HEK293 (cell line): ENCODE data around the gene AK9.

Source experiments
- CTCF ChIA-PET: fragments of 350-600 bp; formaldehyde crosslinking; extraction: SDS; loops from one replicate; lab custom pipeline; 2021; ENCODE audit warnings: antibody characterized with exemption; lab: Yijun Ruan, JAX
- POLR2A ChIA-PET: fragments of 300-600 bp; formaldehyde crosslinking; extraction: SDS; loops from one replicate; lab custom pipeline; 2020; ENCODE audit warnings: antibody characterized with exemption, inconsistent platforms; lab: Yijun Ruan, JAX
- H3K27ac ChIP-seq: fragments of 200-500 bp; sonication (Bioruptor generic); 2 replicates; pipeline ENCODE4 v1.5.1; 2014; ENCODE audit warnings: low read depth, low read length, control low read depth, inconsistent platforms; ENCODE audit errors: extremely low read depth
- H3K36me3 ChIP-seq, 2 experiments: fragments of 200-500 bp in 1 of 2; sonication (Bioruptor generic) in 1 of 2; 1 replicate in 1 of 2; 2 replicates in 1 of 2; pipeline ENCODE4 v1.5.1; 2014 to 2017; ENCODE audit warnings: inconsistent platforms in 2 of 2, low read length in 2 of 2; ENCODE audit not compliant: control insufficient read depth in 2 of 2, insufficient read depth in 1 of 2
- H3K4me1 ChIP-seq: fragments of 200-500 bp; sonication (Bioruptor generic); 2 replicates; pipeline ENCODE4 v1.5.1; 2014; ENCODE audit warnings: mild to moderate bottlenecking, low read length, inconsistent platforms; ENCODE audit not compliant: control insufficient read depth, insufficient read depth
- H3K4me3 ChIP-seq: 2 replicates; pipeline ENCODE4 v1.5.1; 2011; ENCODE audit warnings: low read depth, mild to moderate bottlenecking, control low read depth, low read length, moderate library complexity
- H3K9me3 ChIP-seq: fragments of 200-500 bp; sonication (Bioruptor generic); 2 replicates; pipeline ENCODE4 v1.5.1; 2014; ENCODE audit warnings: low read depth, low read length, inconsistent platforms; ENCODE audit not compliant: control insufficient read depth, insufficient read depth
- HOXC10 ChIP-seq: sonication (generic); formaldehyde crosslinking; IDR thresholded peaks from 2 replicates; pipeline ENCODE4 v1.8.1; 2023; ENCODE audit warnings: mild to moderate bottlenecking, missing genetic modification reagents
- KLF8 ChIP-seq: fragments of 450-650 bp; formaldehyde crosslinking; IDR thresholded peaks from 2 replicates; pipeline ENCODE4 v1.5.1; 2016; ENCODE audit warnings: missing biosample characterization, missing genetic modification characterization
- MYNN ChIP-seq: fragments of 450-650 bp; formaldehyde crosslinking; IDR thresholded peaks from 2 replicates; pipeline ENCODE4 v1.5.1; 2016; ENCODE audit warnings: missing biosample characterization, missing genetic modification characterization, borderline replicate concordance
- PRDM10 ChIP-seq: fragments of 450-650 bp; formaldehyde crosslinking; IDR thresholded peaks from 2 replicates; pipeline ENCODE4 v1.5.1; 2016; ENCODE audit warnings: missing biosample characterization, missing genetic modification characterization
- TRIM28 ChIP-seq: IDR thresholded peaks from 2 replicates; pipeline ENCODE4 v1.6.1; 2011; ENCODE audit warnings: low read length, control low read depth, borderline replicate concordance
- WT1 ChIP-seq: fragments of 450-650 bp; formaldehyde crosslinking; IDR thresholded peaks from 2 replicates; pipeline ENCODE4 v1.5.1; 2016; ENCODE audit warnings: missing biosample characterization, missing genetic modification characterization
- ZBTB20 ChIP-seq: fragments of 450-650 bp; formaldehyde crosslinking; IDR thresholded peaks from 2 replicates; pipeline ENCODE4 v1.5.1; 2016; ENCODE audit warnings: missing biosample characterization, missing genetic modification characterization
- ZBTB26 ChIP-seq: fragments of 450-650 bp; formaldehyde crosslinking; optimal IDR thresholded peaks from 2 replicates; pipeline ENCODE3; 2016; ENCODE audit warnings: missing biosample characterization, mild to moderate bottlenecking, missing genetic modification characterization
- ZBTB49 ChIP-seq: fragments of 450-650 bp; formaldehyde crosslinking; IDR thresholded peaks from 2 replicates; pipeline ENCODE4 v1.5.1; 2016; ENCODE audit warnings: missing biosample characterization, missing genetic modification characterization, low read depth
- ZFHX2 ChIP-seq: fragments of 450-650 bp; formaldehyde crosslinking; conservative IDR thresholded peaks from 2 replicates; pipeline ENCODE4 v1.5.1; 2016; ENCODE audit warnings: missing biosample characterization, missing genetic modification characterization
- ZFP69B ChIP-seq: fragments of 450-650 bp; formaldehyde crosslinking; IDR thresholded peaks from 2 replicates; pipeline ENCODE4 v1.5.1; 2016; ENCODE audit warnings: missing biosample characterization, missing genetic modification characterization
- ZIC2 ChIP-seq: fragments of 450-650 bp; formaldehyde crosslinking; IDR thresholded peaks from 2 replicates; pipeline ENCODE4 v1.5.1; 2016; ENCODE audit warnings: missing biosample characterization, missing genetic modification characterization
- ZNF121 ChIP-seq: fragments of 450-650 bp; formaldehyde crosslinking; IDR thresholded peaks from 2 replicates; pipeline ENCODE4 v1.5.1; 2016; ENCODE audit warnings: missing biosample characterization, missing genetic modification characterization
- ZNF169 ChIP-seq: fragments of 450-650 bp; formaldehyde crosslinking; IDR thresholded peaks from 2 replicates; pipeline ENCODE4 v1.5.1; 2016; ENCODE audit warnings: missing biosample characterization, missing genetic modification characterization
- ZNF202 ChIP-seq: fragments of 450-650 bp; formaldehyde crosslinking; IDR thresholded peaks from 2 replicates; pipeline ENCODE4 v1.5.1; 2016; ENCODE audit warnings: missing biosample characterization, missing genetic modification characterization, borderline replicate concordance
- ZNF211 ChIP-seq: fragments of 450-650 bp; formaldehyde crosslinking; IDR thresholded peaks from 2 replicates; pipeline ENCODE4 v1.5.1; 2016; ENCODE audit warnings: low read depth, missing biosample characterization, missing genetic modification characterization
- ZNF223 ChIP-seq: fragments of 450-650 bp; formaldehyde crosslinking; IDR thresholded peaks from 2 replicates; pipeline ENCODE4 v1.5.1; 2016; ENCODE audit warnings: missing biosample characterization, missing genetic modification characterization
- ZNF26 ChIP-seq: fragments of 450-650 bp; formaldehyde crosslinking; IDR thresholded peaks from 2 replicates; pipeline ENCODE4 v1.5.1; 2016; ENCODE audit warnings: missing biosample characterization, missing genetic modification characterization
- ZNF394 ChIP-seq: fragments of 450-650 bp; formaldehyde crosslinking; IDR thresholded peaks from 2 replicates; pipeline ENCODE4 v1.5.1; 2016; ENCODE audit warnings: missing biosample characterization, missing genetic modification characterization, mild to moderate bottlenecking, moderate library complexity, borderline replicate concordance
- ZNF521 ChIP-seq: fragments of 450-650 bp; formaldehyde crosslinking; IDR thresholded peaks from 2 replicates; pipeline ENCODE4 v1.5.1; 2017; ENCODE audit warnings: missing biosample characterization, mild to moderate bottlenecking, missing genetic modification characterization
- ZNF571 ChIP-seq: fragments of 450-650 bp; formaldehyde crosslinking; IDR thresholded peaks from 2 replicates; pipeline ENCODE4 v1.5.0; 2017; ENCODE audit warnings: missing biosample characterization, missing genetic modification characterization
- ZNF580 ChIP-seq: fragments of 450-650 bp; formaldehyde crosslinking; IDR thresholded peaks from 2 replicates; pipeline ENCODE4 v1.5.1; 2016; ENCODE audit warnings: missing biosample characterization, missing genetic modification characterization
- ZNF623 ChIP-seq: fragments of 450-650 bp; formaldehyde crosslinking; IDR thresholded peaks from 2 replicates; pipeline ENCODE4 v1.5.1; 2016; ENCODE audit warnings: missing biosample characterization, missing genetic modification characterization
- ZNF624 ChIP-seq: fragments of 450-650 bp; formaldehyde crosslinking; IDR thresholded peaks from 2 replicates; pipeline ENCODE4 v1.5.1; 2017; ENCODE audit warnings: missing biosample characterization, missing genetic modification characterization
- ZNF654 ChIP-seq: fragments of 450-650 bp; formaldehyde crosslinking; IDR thresholded peaks from 2 replicates; pipeline ENCODE4 v1.5.1; 2016; ENCODE audit warnings: low read depth, missing biosample characterization, missing genetic modification characterization
- ZNF76 ChIP-seq: fragments of 450-650 bp; formaldehyde crosslinking; IDR thresholded peaks from 2 replicates; pipeline ENCODE4; 2016; ENCODE audit warnings: low read depth, missing biosample characterization, missing genetic modification characterization, borderline replicate concordance

The AK9 gene

GRCh38 chr6:109485266-109485935 is 205.6 kb downstream of the AK9 start:
- H3K9me3 ChIP-seq, result no peaks in the 10 kb centered on the region
- no peak overlapping the region for H3K27ac ChIP-seq
- peaks cover 0 to 16% of the 10 kb centered on the region in 2 experiments; a peak in 1 of 3 replicates for H3K36me3 ChIP-seq
- ChIA-PET CTCF (interaction anchor here (0.6 to 1.1 kb wide), 3 partner anchors 24 to 41 kb away, joined by 3 to 4 read pairs (median 3); no protein-coding TSS in a partner anchor), POLR2A (no interaction called here)
- no peak overlapping the region for H3K4me3 ChIP-seq
- no peaks in the 10 kb centered on the region for H3K4me1 ChIP-seq
- TF ChIP-seq ZNF121 (tag by site-specific recombination) (no peak), ZBTB49 (tag by site-specific recombination) (no peak), ZNF623 (tag by site-specific recombination) (no peak), MYNN (tag by site-specific recombination) (no peak), ZNF580 (tag by site-specific recombination) (no peak), ZNF624 (no peak), ZFHX2 (no peak), ZNF654 (tag by site-specific recombination) (no peak), ZBTB26 (tag by site-specific recombination) (no peak), ZNF26 (tag by site-specific recombination) (no peak), ZNF169 (tag by site-specific recombination) (no peak)

- H3K4me3 ChIP-seq, result no peak overlapping the region
- 0 out of 2 replicates have a peak, but pooled peaks cover 1% of the 10 kb centered on the region for H3K4me1 ChIP-seq
- no peaks in the 10 kb centered on the region for H3K9me3 ChIP-seq
- H3K27ac ChIP-seq, result no peak overlapping the region
- ChIA-PET POLR2A (no interaction called here), CTCF (no interaction called here)
- peaks cover 0 to 26% of the 10 kb centered on the region in 2 experiments; a peak in 2 of 3 replicates for H3K36me3 ChIP-seq
- no peak for TF ChIP-seq PRDM10
- TF ChIP-seq ZBTB20 (tag by site-specific recombination), result no peak
- TF ChIP-seq ZNF76 (tag by site-specific recombination), result no peak
- no peak for TF ChIP-seq ZNF223 (tag by site-specific recombination)
- no peak for TF ChIP-seq ZNF202
- no peak for TF ChIP-seq WT1 (tag by site-specific recombination)
- no peak for TF ChIP-seq HOXC10 (CRISPR knock-in tag)
- TF ChIP-seq ZNF394, result no peak
- TF ChIP-seq ZIC2 (tag by site-specific recombination), result no peak
- TF ChIP-seq ZNF211 (tag by site-specific recombination), result no peak
- no peak for TF ChIP-seq ZNF571 (tag by site-specific recombination)
- no peak for TF ChIP-seq ZNF580 (tag by site-specific recombination)
- no peak for TF ChIP-seq TRIM28
- no peak for TF ChIP-seq ZNF521 (tag by site-specific recombination)
- no peak for TF ChIP-seq ZFP69B (tag by site-specific recombination)
- TF ChIP-seq KLF8 (tag by site-specific recombination), result no peak
- TF ChIP-seq ZNF624, result no peak
Measured at GRCh38 chr6:109484122-109484521, 206.9 kb downstream of the AK9 start.
